Measurements from ENCODE around the gene PTPRG.

GRCh38 chr3:61743686-61744242 is 182.4 kb downstream of the PTPRG start:
- no peak for TF ChIP-seq EZH2 (IDR thresholded peaks at IDR 0.05)
- no peak for TF ChIP-seq CTCF (IDR thresholded peaks at IDR 0.05 in 2 of 3, conservative IDR thresholded peaks at IDR 0.05 in 1 of 3; ENCODE audit: borderline replicate concordance in 1 of 3, insufficient read depth in 1 of 3, low read depth in 2 of 3, low read length in 2 of 3)
- TF ChIP-seq RAD21 (IDR thresholded peaks at IDR 0.05; ENCODE audit: low read depth), result no peak
- no peak for TF ChIP-seq POLR2A (IDR thresholded peaks at IDR 0.05; ENCODE audit: borderline replicate concordance, extremely low read depth, insufficient read depth, insufficient read length)
- TF ChIP-seq, protein P1, sequence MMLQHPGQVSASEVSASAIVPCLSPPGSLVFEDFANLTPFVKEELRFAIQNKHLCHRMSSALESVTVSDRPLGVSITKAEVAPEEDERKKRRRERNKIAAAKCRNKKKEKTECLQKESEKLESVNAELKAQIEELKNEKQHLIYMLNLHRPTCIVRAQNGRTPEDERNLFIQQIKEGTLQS (IDR thresholded peaks at IDR 0.05), result no peak
